K562 (cell line): ENCODE measurements around the gene ZNF135. TPM values are rescaled to one million over a fixed set of nuclear protein-coding genes. Genes with fewer than 3 reads are reported as not detected.

ENCODE experiments used
- CAMTA2 ChIP-seq: fragments of 250-450 bp; sonication (Bioruptor Pico); conservative IDR thresholded peaks from 2 replicates; pipeline ENCODE4 v1.5.1; 2022
- CHD7 ChIP-seq: fragments of 200-600 bp; sonication (generic); IDR thresholded peaks from one replicate; pipeline ENCODE4 v1.6.1; 2012; ENCODE audit warnings: mild to moderate bottlenecking, low read depth, low read length, inconsistent platforms
- HMGXB4 ChIP-seq: sonication (generic); formaldehyde crosslinking; IDR thresholded peaks from 2 replicates; pipeline ENCODE4 v1.8.1; 2023; ENCODE audit warnings: mild to moderate bottlenecking, missing genetic modification reagents
- IRF2 ChIP-seq: sonication (generic); formaldehyde crosslinking; IDR thresholded peaks from 2 replicates; pipeline ENCODE4 v1.8.1; 2022; ENCODE audit warnings: mild to moderate bottlenecking, missing genetic modification reagents
- KHSRP ChIP-seq: fragments of 450-650 bp; IDR thresholded peaks from 2 replicates; pipeline ENCODE4 v1.6.1; 2017
- MYC ChIP-seq, 2 experiments: fragments of 250-450 bp in 1 of 2; sonication (Bioruptor Pico) in 1 of 2; IDR thresholded peaks; 2 replicates each; pipeline versions ENCODE4 v1.5.1 to v1.6.1; 2012 to 2021; ENCODE audit warnings: low read depth in 2 of 2, borderline replicate concordance in 1 of 2, improper control_type of control experiment in 1 of 2, low read length in 1 of 2, mild to moderate bottlenecking in 1 of 2, moderate library complexity in 1 of 2
- SAP30 ChIP-seq: fragments of 200-600 bp; sonication (generic); IDR thresholded peaks from 2 replicates; pipeline ENCODE4 v1.6.1; 2012; ENCODE audit warnings: borderline replicate concordance, low read depth, mild to moderate bottlenecking, moderate library complexity, low read length, control low read depth, inconsistent platforms; ENCODE audit not compliant: insufficient read depth, poor library complexity, severe bottlenecking
- TRIM25 ChIP-seq: fragments of 450-650 bp; IDR thresholded peaks from 2 replicates; pipeline ENCODE4 v1.7.0; 2016; ENCODE audit warnings: borderline replicate concordance
- XRCC5 ChIP-seq: fragments of 200-400 bp; formaldehyde crosslinking; IDR thresholded peaks from 2 replicates; pipeline ENCODE4 v1.6.1; 2017; ENCODE audit warnings: low read depth, mild to moderate bottlenecking, low read length
- ZNF398 ChIP-seq: fragments of 250-450 bp; sonication (Bioruptor Pico); IDR thresholded peaks from 2 replicates; pipeline ENCODE4 v1.8.0; 2021; ENCODE audit warnings: moderate library complexity, mild to moderate bottlenecking, inconsistent platforms
- polyA plus RNA-seq, 8 experiments: library from polyadenylated mRNA; depleted of rRNA in 4 of 8; stranded (reverse) in 5 of 8; unstranded in 3 of 8; fragments of >200 nt; fragmentation: Nextera tagmentation in 2 of 8; fragmentation: Illumina TruSeq in 1 of 8; extraction: Ambion mirVana in 2 of 8; extraction: Trizol in 1 of 8; gene quantifications; 2 replicates each; pipeline versions ENCODE4 v1.2.1 to v1.2.3, GENCODE V29; 2011 to 2014; ENCODE audit warnings: inconsistent platforms in 1 of 8, missing spikeins in 1 of 8
- total RNA-seq, 7 experiments: library from RNA; depleted of rRNA in 6 of 7; stranded (reverse); fragments of >200 nt in 6 of 7; fragmentation: Illumina TruSeq in 2 of 7; extraction: Trizol in 2 of 7; gene quantifications; 2 replicates each; pipeline versions ENCODE4 v1.2.1 to v1.2.3, GENCODE V29; 2011 to 2021; ENCODE audit warnings: low replicate concordance in 1 of 7

ZNF135 gene
- total and polyA plus RNA-seq, 9 of the 15 experiments (the other 6 are each of a cell fraction or from before 2014, with no cell fraction given) = not detected

GRCh38 chr19:58093071-58093470, 34.0 kb downstream of the ZNF135 start (continued):
- TF ChIP-seq CHD7 = no peak
- no peak for TF ChIP-seq ZNF398
- TF ChIP-seq IRF2 (CRISPR knock-in tag) = no peak
- no peak for TF ChIP-seq XRCC5
- TF ChIP-seq SAP30 = no peak
- TF ChIP-seq MYC (IDR thresholded peaks at IDR 0.05; ENCODE audit: low read depth, low read length) = no peak
- TF ChIP-seq MYC (CRISPR knock-in tag; IDR thresholded peaks at IDR 0.05; ENCODE audit: borderline replicate concordance, low read depth) = no peak
- no peak for TF ChIP-seq TRIM25
- TF ChIP-seq CAMTA2 (CRISPR knock-in tag) = no peak
- no peak for TF ChIP-seq KHSRP
- TF ChIP-seq HMGXB4 = no peak
- TF ChIP-seq, all 486 proteins: peak for 0
